Left ventricle myocardium inferior (tissue), 1 donor: ENCODE measurements around the gene GPR37. TPM values are rescaled to one million over a fixed set of nuclear protein-coding genes. Genes with fewer than 3 reads are reported as not detected.

ENCODE experiments used
- DNase-seq: peaks from one replicate; pipeline ENCODE4 v3.0.0-alpha.2; 2020
- H3K27ac ChIP-seq: fragments of 200-600 bp; replicated peaks from 2 replicates; pipeline ENCODE4 v1.8.0; 2021
- H3K27me3 ChIP-seq: fragments of 200-600 bp; 2 replicates; pipeline ENCODE4 v1.8.0; 2021; ENCODE audit warnings: low read depth
- H3K36me3 ChIP-seq: fragments of 200-600 bp; 2 replicates; pipeline ENCODE4 v1.8.0; 2021
- H3K4me1 ChIP-seq: fragments of 200-600 bp; 2 replicates; pipeline ENCODE4 v1.8.0; 2021
- H3K4me3 ChIP-seq: fragments of 200-600 bp; 2 replicates; pipeline ENCODE4 v1.8.0; 2021; ENCODE audit warnings: mild to moderate bottlenecking, moderate library complexity
- H3K9me3 ChIP-seq: fragments of 200-600 bp; replicated peaks from 2 replicates; pipeline ENCODE4 v1.8.0; 2021
- CTCF ChIP-seq: fragments of 200-600 bp; IDR thresholded peaks from 2 replicates; pipeline ENCODE4 v1.8.0; 2021; ENCODE audit warnings: antibody characterized with exemption, mild to moderate bottlenecking, borderline replicate concordance
- intact Hi-C: fragments of 100-400 bp; cut with micrococcal nuclease; formaldehyde crosslinking; loops from one replicate; pipeline ENCODE4 v1.11.0; 2022
- total RNA-seq: library from RNA; stranded (reverse); fragmentation: NEBNext Ultra II Directional; extraction: Animal tissue kit (Norgen Biotek cat#: 25700); gene quantifications from one replicate; pipeline ENCODE4 v1.2.1, GENCODE V29; 2021
- donor health status: DM: no; HTN: yes; CAD: no; lungs with severe emphysema.

GPR37 gene
- total RNA-seq, 1 donor from 2014 or later: not detected

GRCh38 chr7:124784879-124785818 is 19.6 kb upstream of the GPR37 start:
- no peak overlapping the region for H3K27ac ChIP-seq
- no peaks in the 10 kb centered on the region for H3K4me1 ChIP-seq
- no peaks in the 10 kb centered on the region for H3K36me3 ChIP-seq
- DNase-seq: no peak
- no peak overlapping the region for H3K4me3 ChIP-seq
- TF ChIP-seq CTCF: peak; percentile 74
- no peaks in the 10 kb centered on the region for H3K9me3 ChIP-seq
- intact Hi-C loops: loop anchor here (5.0 kb wide), 1 partner anchor 618 kb away; no protein-coding TSS in a partner anchor
- H3K27me3 ChIP-seq: peaks cover 3% of the 10 kb centered on the region

- no peak overlapping the region for H3K27ac ChIP-seq
- no peak for TF ChIP-seq CTCF
- H3K9me3 ChIP-seq: no peaks in the 10 kb centered on the region
- no peaks in the 10 kb centered on the region for H3K27me3 ChIP-seq
- no peaks in the 10 kb centered on the region for H3K4me1 ChIP-seq
- DNase-seq: no peak
- H3K4me3 ChIP-seq: no peak overlapping the region
- intact Hi-C loops: no loop called here
- no peaks in the 10 kb centered on the region for H3K36me3 ChIP-seq
Observed at GRCh38 chr7:124783271-124783670, 17.7 kb upstream of the GPR37 start.

GRCh38 chr7:124781907-124782734 is 16.5 kb upstream of the GPR37 start:
- H3K27me3 ChIP-seq: no peaks in the 10 kb centered on the region
- intact Hi-C loops: no loop called here
- no peak overlapping the region for H3K4me3 ChIP-seq
- H3K36me3 ChIP-seq: no peaks in the 10 kb centered on the region
- no peaks in the 10 kb centered on the region for H3K4me1 ChIP-seq
- no peak for TF ChIP-seq CTCF
- no peak for DNase-seq
- no peaks in the 10 kb centered on the region for H3K9me3 ChIP-seq
- H3K27ac ChIP-seq: no peak overlapping the region

- intact Hi-C loops: no loop called here
- Histone ChIP-seq H3K36me3 (no peaks in the 10 kb centered on the region), H3K27ac (no peak overlapping the region), H3K4me3 (no peak overlapping the region), H3K4me1 (no peaks in the 10 kb centered on the region), H3K9me3 (no peaks in the 10 kb centered on the region), H3K27me3 (peaks cover 1% of the 10 kb centered on the region)
- no peak for TF ChIP-seq CTCF
- no peak for DNase-seq
Observed at GRCh38 chr7:124781418-124781817, 15.8 kb upstream of the GPR37 start.

- TF ChIP-seq CTCF: no peak
- Histone ChIP-seq H3K36me3 (no peaks in the 10 kb centered on the region), H3K27me3 (peaks cover 8% of the 10 kb centered on the region), H3K9me3 (no peaks in the 10 kb centered on the region), H3K27ac (no peak overlapping the region), H3K4me3 (no peak overlapping the region), H3K4me1 (no peaks in the 10 kb centered on the region)
- DNase-seq: no peak
- intact Hi-C loops: no loop called here
Observed at GRCh38 chr7:124780608-124781007, 15.0 kb upstream of the GPR37 start.
